Measurements from ENCODE around the gene SLCO2A1.

SLCO2A1 gene

DNA sequence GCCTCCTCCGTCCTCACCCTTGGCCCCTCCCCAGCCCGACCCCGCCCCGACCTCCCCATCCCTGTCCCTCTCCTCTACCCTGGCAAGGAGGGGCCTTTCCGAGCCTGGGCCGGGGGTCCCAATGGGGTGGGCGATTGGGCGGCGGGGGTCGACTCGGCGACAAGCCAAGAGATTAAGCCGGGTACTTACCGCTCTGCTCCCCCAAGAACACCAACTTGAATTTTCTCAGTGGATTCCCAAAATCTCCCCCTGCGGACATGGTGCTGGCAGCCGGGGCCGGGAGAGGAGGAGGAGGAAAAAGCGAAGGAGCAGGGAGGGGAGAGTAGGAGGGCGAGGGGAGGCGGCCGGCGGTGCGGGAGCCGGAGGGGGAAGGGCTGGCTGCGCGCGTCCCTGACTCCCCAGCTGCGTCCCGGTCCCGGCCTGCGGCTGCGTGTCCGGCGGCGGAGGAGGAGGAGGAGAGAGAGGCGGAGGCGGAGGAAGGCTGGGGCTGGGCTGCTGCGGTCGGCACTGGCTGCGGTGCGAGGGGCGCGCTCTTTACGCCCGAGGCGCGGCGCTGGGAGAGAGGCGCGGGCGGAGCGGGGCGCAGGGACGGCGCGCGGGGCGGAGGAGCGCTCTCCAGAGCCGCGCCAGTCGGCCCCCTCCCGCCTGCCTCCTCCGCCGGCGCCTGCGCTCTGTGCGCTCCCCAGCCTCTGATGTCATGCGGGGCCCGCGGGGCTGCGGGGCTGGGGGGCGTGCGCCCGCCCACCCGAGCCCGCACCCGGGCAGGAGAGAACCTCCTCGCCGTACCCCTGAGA is 134.3 kb downstream of the SLCO2A1 start, which contains the start of gene RAB6B:
Gene RAB6B, minus strand, starts transcription at position 675 of the 794 bp plus-strand sequence. Its CDS starts 416 bp downstream, at position 259.
- Histone ChIP-seq H3K36me3 (no peaks in the 10 kb centered on the region), H3K4me2 (peak within 1 kb of the TSS; percentile 90 to 97 (median 94)), H3K27ac (no peak within 1 kb of the TSS)

DNA sequence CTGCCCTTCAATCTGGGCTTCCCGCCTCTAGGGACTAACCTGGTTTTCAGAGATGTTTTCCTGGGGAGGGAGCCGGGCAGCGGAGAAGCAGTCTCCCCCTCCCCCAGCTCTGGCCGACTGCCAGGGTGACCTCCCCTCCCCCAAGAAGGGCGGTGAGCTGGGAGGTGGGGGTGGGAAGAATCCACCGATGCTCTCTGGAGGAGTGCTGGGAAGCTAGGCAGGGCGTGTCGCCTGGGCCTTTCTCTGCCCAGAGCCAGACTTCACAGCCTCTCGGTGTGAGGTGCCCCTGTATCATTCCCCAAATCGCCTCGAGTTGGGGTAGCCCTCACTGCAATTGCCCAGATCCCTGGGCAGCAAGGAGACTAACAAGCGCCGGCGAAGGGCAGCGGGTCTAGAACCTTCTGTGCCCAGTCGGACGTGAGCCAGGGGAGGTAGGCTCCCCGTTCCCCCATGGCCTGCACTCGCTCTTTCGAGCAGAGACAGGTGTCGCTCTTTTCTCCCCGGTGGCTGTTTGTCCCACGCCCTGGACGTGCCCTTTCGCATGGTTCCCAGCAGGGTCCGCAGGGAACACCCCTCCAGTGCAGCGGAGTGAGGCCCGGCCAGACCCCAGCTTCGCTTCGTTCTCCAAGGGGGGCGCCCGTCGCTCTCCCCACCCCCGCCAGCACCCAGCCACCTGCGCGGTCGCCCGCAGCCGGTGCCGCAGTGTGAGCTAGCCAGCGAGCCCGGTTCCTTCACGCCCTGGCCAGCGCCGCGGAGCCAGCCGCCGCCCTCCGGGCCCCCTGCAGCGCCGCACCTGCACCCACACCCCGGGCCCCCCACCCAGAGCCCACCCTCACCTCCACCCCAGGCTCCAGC is 135.1 kb downstream of the SLCO2A1 start:
- Histone ChIP-seq H3K4me3 (0 out of 20 replicates have a peak overlapping the region, but pooled peaks of 1 of the 10 experiments have one; percentile 75), H4K20me1 (peaks cover 0 to 15% (median 0%) of the 10 kb centered on the region in 11 experiments; a peak in 6 of 22 replicates), H3K9me3 (replicated peaks in 1 of 11) (no peaks in the 10 kb centered on the region), H3K9ac (no peak overlapping the region), H3K36me3 (no peaks in the 10 kb centered on the region), H3K27ac (no peak overlapping the region), H3K4me1 (peaks cover 0 to 5% (median 0%) of the 10 kb centered on the region in 10 experiments; a peak in 3 of 20 replicates), H3K27me3 (peaks cover 35 to 51% (median 42%) of the 10 kb centered on the region in 11 experiments), H3K4me2 (peak overlapping the region in 7 of 11 experiments; percentile 10 to 97 (median 21); a peak in 4 of 22 replicates)
- TF ChIP-seq Cebpa-rat (IDR thresholded peaks at IDR 0.05): no peak

More for the DNA sequence above, 134.3 kb downstream of the SLCO2A1 start, which contains the start of gene RAB6B:
- H3K4me3 ChIP-seq: peak within 1 kb of the TSS; percentile 59 to 76 (median 68)
- H3K9me3 ChIP-seq (replicated peaks in 1 of 11): no peaks in the 10 kb centered on the region
- TF ChIP-seq Cebpa-rat (IDR thresholded peaks at IDR 0.05): no peak
- peaks cover 0 to 15% (median 0%) of the 10 kb centered on the region in 11 experiments; a peak in 6 of 22 replicates for H4K20me1 ChIP-seq
- H3K9ac ChIP-seq: peak within 1 kb of the TSS; percentile 35 to 74 (median 61); a peak in 21 of 22 replicates
- peaks cover 35 to 51% (median 42%) of the 10 kb centered on the region in 11 experiments for H3K27me3 ChIP-seq
- peaks cover 0 to 5% (median 0%) of the 10 kb centered on the region in 10 experiments; a peak in 3 of 20 replicates for H3K4me1 ChIP-seq

DNA sequence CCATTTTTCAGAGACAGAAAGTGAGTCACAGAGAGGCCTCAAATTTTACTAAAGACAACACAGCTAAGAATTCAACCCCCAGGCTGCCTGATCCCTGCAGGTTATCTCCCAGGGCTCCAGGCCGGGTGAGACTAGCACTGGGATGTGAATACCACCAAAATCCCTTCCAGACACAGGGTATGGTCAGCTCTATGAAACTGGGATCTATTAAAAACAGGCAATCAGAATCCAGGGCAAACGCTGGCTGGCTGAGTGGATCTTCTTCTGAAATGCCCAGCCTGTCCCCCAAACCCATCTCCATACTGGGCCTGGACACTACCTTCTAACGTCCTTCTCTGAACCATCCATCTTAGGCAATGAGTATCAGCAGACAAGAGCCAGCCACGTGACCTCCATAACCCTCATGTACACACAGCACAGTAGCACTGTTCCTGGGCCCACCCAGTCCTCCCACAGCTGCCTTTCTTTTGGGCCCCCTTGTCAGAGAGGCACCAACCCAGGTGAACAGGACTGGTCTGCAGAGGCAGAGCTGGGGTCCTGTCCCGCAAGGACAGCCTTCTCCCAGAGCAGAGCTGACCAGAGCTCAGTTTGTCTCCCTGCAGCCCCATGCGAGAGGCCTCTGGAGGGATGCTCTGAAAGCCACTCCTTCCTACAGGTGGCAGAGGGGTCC is 135.9 kb downstream of the SLCO2A1 start:
- no peaks in the 10 kb centered on the region for H3K36me3 ChIP-seq
- no peak overlapping the region for H3K4me2 ChIP-seq
- H3K4me1 ChIP-seq: peaks cover 0 to 5% (median 0%) of the 10 kb centered on the region in 10 experiments; a peak in 3 of 20 replicates
- TF ChIP-seq Cebpa-rat (IDR thresholded peaks at IDR 0.05): no peak
- no peaks in the 10 kb centered on the region for H3K9me3 ChIP-seq (replicated peaks in 1 of 11)
- H3K9ac ChIP-seq: no peak overlapping the region
- no peak overlapping the region for H3K4me3 ChIP-seq
- peaks cover 0 to 15% (median 0%) of the 10 kb centered on the region in 11 experiments; a peak in 6 of 22 replicates for H4K20me1 ChIP-seq
- H3K27ac ChIP-seq: no peak overlapping the region
- peaks cover 35 to 51% (median 42%) of the 10 kb centered on the region in 11 experiments for H3K27me3 ChIP-seq

DNA sequence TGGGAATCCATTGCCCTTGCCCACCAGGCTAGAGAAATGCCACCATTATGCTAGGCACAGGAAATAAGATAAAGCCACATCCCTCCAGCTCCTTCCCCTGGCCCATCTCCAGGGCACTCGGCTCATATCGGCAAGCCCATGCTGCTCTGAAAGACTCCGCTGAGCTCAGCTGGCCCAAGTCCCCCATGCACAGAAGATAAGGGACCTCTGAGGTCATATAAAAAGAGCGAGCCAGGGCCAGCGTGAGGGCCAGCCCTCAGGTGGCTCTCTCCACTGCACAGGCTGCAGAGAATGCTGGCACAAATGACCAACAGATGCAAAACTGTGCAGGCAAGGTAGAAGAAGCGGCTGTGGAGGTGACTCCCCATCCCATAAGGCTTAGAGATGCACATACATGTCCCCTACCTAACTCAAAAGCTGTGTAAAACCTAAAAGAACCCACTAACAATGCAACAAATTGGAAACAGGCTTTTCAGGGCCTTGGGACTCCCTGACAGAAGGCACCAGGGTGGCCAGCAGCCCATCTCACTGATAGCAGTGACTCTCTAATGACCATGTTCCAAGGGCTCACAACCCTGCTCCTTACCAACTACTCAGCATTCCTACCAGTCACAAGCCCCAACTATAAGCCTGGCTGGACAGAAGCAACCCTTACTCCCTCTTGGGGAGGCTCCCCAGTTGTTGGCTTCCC is 137.0 kb downstream of the SLCO2A1 start:
- H3K4me1 ChIP-seq: peaks cover 0 to 13% (median 5%) of the 10 kb centered on the region in 10 experiments; a peak in 11 of 20 replicates
- H3K27me3 ChIP-seq: peaks cover 35 to 51% (median 42%) of the 10 kb centered on the region in 11 experiments
- H3K27ac ChIP-seq: no peak overlapping the region
- H3K36me3 ChIP-seq: no peaks in the 10 kb centered on the region
- no peak overlapping the region for H3K4me3 ChIP-seq
- peaks cover 0 to 15% (median 0%) of the 10 kb centered on the region in 11 experiments; a peak in 6 of 22 replicates for H4K20me1 ChIP-seq
- H3K4me2 ChIP-seq: no peak overlapping the region
- TF ChIP-seq Cebpa-rat (IDR thresholded peaks at IDR 0.05): no peak
- no peaks in the 10 kb centered on the region for H3K9me3 ChIP-seq (replicated peaks in 1 of 11)
- H3K9ac ChIP-seq: no peak overlapping the region

DNA sequence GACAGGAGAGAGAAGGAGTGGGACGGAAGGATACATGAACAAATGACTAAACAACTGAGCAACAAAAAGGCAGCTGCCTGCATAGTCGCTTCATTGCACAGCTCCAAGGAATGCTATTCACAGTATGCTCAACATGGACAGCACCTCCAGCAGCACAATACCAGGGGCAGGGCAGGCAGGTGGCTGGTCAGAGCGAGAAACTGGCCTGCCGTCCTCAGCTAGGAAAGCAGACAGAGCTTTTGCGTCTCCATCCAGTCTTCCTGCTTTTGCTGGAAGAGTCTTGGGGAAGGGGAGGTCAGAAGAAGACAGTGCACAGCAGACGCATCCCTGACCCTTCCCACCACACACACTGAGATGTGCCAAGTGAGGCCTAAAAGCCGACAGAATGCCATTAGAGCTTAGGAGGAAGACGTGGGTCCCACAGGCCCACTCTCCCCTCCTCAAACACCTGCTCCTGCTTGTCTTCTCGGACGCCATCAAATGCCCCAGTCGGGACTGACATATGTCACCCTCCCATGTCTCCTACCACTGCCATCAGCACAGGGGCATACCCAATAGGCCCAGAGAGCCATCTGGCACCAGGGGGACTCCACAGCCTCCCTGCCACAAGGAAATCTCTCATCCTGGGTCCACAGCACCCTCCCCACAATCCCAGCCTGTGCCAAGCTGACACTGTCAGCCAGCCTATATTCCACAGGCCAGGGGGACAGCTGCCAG is 137.9 kb downstream of the SLCO2A1 start:
- no peaks in the 10 kb centered on the region for H3K36me3 ChIP-seq
- H3K4me1 ChIP-seq: peaks cover 0 to 17% (median 6%) of the 10 kb centered on the region in 10 experiments; a peak in 11 of 20 replicates
- H4K20me1 ChIP-seq: peaks cover 0 to 15% (median 0%) of the 10 kb centered on the region in 11 experiments; a peak in 6 of 22 replicates
- H3K4me3 ChIP-seq: no peak overlapping the region
- no peak for TF ChIP-seq Cebpa-rat (IDR thresholded peaks at IDR 0.05)
- H3K27ac ChIP-seq: no peak overlapping the region
- H3K9me3 ChIP-seq (replicated peaks in 1 of 11): no peaks in the 10 kb centered on the region
- no peak overlapping the region for H3K4me2 ChIP-seq
- H3K9ac ChIP-seq: no peak overlapping the region
- H3K27me3 ChIP-seq: peaks cover 32 to 45% (median 34%) of the 10 kb centered on the region in 11 experiments

DNA sequence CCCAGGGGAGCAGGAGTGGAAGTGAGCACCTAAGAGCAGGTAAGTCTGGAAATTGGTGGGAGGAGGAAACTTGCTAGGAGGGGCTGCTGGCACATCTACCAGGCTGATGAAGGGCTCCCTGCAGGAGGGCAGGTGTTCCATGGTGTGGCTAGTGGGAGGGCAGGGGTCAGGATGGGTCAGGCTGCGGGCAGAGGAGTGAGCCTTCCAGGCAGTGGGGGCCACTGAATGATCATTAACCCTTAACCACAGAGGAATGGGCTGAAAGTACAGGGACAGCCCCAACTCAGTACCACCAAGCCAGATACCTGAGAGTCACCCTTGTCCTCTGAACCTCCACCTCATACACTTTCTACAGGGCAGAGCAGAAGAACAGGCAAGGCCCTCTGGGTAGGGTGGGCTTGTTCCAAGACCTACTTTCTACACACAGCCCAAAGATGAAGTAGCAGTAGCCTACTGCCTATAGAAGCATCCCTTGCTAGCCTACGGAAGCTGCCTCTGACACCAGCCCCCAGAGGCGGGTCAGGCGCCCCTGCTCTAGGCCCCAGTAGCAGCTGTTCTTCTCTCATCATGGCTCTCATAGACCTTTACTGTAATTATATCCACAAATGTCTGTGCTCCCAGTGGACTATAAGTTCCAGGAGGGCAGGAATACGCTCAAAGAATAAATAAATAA is 138.6 kb downstream of the SLCO2A1 start:
- H3K4me1 ChIP-seq: peaks cover 0 to 15% (median 6%) of the 10 kb centered on the region in 10 experiments; a peak in 11 of 20 replicates
- H3K27ac ChIP-seq: no peak overlapping the region
- H3K9me3 ChIP-seq (replicated peaks in 1 of 11): no peaks in the 10 kb centered on the region
- H4K20me1 ChIP-seq: peaks cover 0 to 11% (median 0%) of the 10 kb centered on the region in 11 experiments; a peak in 6 of 22 replicates
- no peak overlapping the region for H3K4me2 ChIP-seq
- H3K27me3 ChIP-seq: peaks cover 25 to 38% (median 27%) of the 10 kb centered on the region in 11 experiments
- no peak overlapping the region for H3K4me3 ChIP-seq
- no peak for TF ChIP-seq Cebpa-rat (IDR thresholded peaks at IDR 0.05)
- H3K36me3 ChIP-seq: no peaks in the 10 kb centered on the region
- no peak overlapping the region for H3K9ac ChIP-seq

DNA sequence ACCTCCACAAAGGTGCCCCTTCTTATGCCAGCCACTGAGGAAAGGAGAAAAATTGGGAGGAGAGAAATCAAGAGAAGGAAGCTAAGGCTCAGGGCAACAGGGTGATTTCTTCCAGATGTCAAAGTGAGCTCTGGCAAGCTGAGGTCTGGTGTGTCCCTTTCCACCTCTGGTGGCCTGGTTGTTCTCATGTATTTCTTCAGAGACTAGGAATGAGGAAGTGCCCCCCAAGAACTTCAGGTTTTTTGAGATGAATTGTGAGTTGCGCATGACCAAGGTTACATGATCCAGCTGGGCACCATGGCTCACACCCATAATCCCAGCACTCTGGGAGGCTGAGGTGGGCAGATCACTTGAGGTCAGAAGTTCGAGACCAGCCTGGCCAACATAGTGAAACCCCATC is 139.7 kb downstream of the SLCO2A1 start:
- peaks cover 0 to 10% (median 0%) of the 10 kb centered on the region in 11 experiments; a peak in 6 of 22 replicates for H4K20me1 ChIP-seq
- H3K4me1 ChIP-seq: peaks cover 0 to 13% (median 2%) of the 10 kb centered on the region in 10 experiments; a peak in 9 of 20 replicates
- H3K27ac ChIP-seq: no peak overlapping the region
- H3K9ac ChIP-seq: no peak overlapping the region
- no peaks in the 10 kb centered on the region for H3K9me3 ChIP-seq (replicated peaks in 1 of 11)
- H3K4me3 ChIP-seq: no peak overlapping the region
- no peaks in the 10 kb centered on the region for H3K36me3 ChIP-seq
- TF ChIP-seq Cebpa-rat (IDR thresholded peaks at IDR 0.05): no peak
- peaks cover 14 to 28% (median 17%) of the 10 kb centered on the region in 11 experiments for H3K27me3 ChIP-seq
- no peak overlapping the region for H3K4me2 ChIP-seq
